IPS-NIHi7 (cell line): ENCODE data around the gene KIAA0513.
A peak's percentile ranks its signal among the peaks of the same experiment; 100 is the strongest.

ENCODE experiments used
- DNase-seq: peaks from one replicate; pipeline ENCODE4 v3.0.0; 2012; ENCODE audit warnings: mixed read lengths; ENCODE audit errors: extremely low spot score

KIAA0513 gene

GRCh38 chr16:85072076-85072860 lies 44.7 kb downstream of the KIAA0513 start:
- no peak for DNase-seq

- DNase-seq: no peak
These were observed 45.4 kb downstream of the KIAA0513 start for GRCh38 chr16:85072947-85073346.

- no peak for DNase-seq
These were observed 46.8 kb downstream of the KIAA0513 start for GRCh38 chr16:85074225-85074914.

GRCh38 chr16:85075236-85075924 lies 47.8 kb downstream of the KIAA0513 start:
- peak; percentile 91 for DNase-seq

- no peak for DNase-seq
These were observed 49.4 kb downstream of the KIAA0513 start for GRCh38 chr16:85077039-85077438.

GRCh38 chr16:85077576-85078125 lies 50.1 kb downstream of the KIAA0513 start:
- DNase-seq: no peak

- no peak for DNase-seq
These were observed 50.6 kb downstream of the KIAA0513 start for GRCh38 chr16:85078226-85078625.

GRCh38 chr16:85078952-85079351 lies 51.4 kb downstream of the KIAA0513 start:
- no peak for DNase-seq

- DNase-seq: no peak
These were observed 52.4 kb downstream of the KIAA0513 start for GRCh38 chr16:85079785-85080570.

GRCh38 chr16:85081038-85081437 lies 53.4 kb downstream of the KIAA0513 start:
- DNase-seq: no peak

- DNase-seq: no peak
These were observed 54.2 kb downstream of the KIAA0513 start for GRCh38 chr16:85081765-85082164.

- peak; percentile 40 for DNase-seq
These were observed 54.8 kb downstream of the KIAA0513 start for GRCh38 chr16:85082173-85083050.

- peak; percentile 79 for DNase-seq
These were observed 55.5 kb downstream of the KIAA0513 start for GRCh38 chr16:85083051-85083639.

- DNase-seq: no peak
These were observed 57.4 kb downstream of the KIAA0513 start for GRCh38 chr16:85084841-85085510.

- no peak for DNase-seq
These were observed 58.1 kb downstream of the KIAA0513 start for GRCh38 chr16:85085721-85086120.

GRCh38 chr16:85086347-85087291 lies 59.0 kb downstream of the KIAA0513 start:
- peak; percentile 90 for DNase-seq

GRCh38 chr16:85087899-85088569 lies 60.4 kb downstream of the KIAA0513 start:
- no peak for DNase-seq
